HepG2 (cell line): Measurements from ENCODE around the gene GPR25. TPM values are rescaled to one million over a fixed set of nuclear protein-coding genes. Genes with fewer than 3 reads are reported as not detected.
A peak's percentile ranks its signal among the peaks of the same experiment; 100 is the strongest.

Experiments used
- CHD4 ChIP-seq: fragments of 200-600 bp; sonication (generic); IDR thresholded peaks from 2 replicates; pipeline ENCODE4 v1.7.0; 2017; ENCODE audit warnings: mild to moderate bottlenecking, low read length, borderline replicate concordance
- MBNL3 ChIP-seq: fragments of 250-450 bp; sonication (Bioruptor Pico); conservative IDR thresholded peaks from 2 replicates; pipeline ENCODE4 v1.8.0; 2022; ENCODE audit warnings: mild to moderate bottlenecking, inconsistent platforms
- NCOA2 ChIP-seq: sonication (generic); formaldehyde crosslinking; IDR thresholded peaks from 2 replicates; pipeline ENCODE4 v1.8.0; 2022; ENCODE audit warnings: inconsistent platforms
- RFX5 ChIP-seq: IDR thresholded peaks from 2 replicates; pipeline ENCODE4 v1.6.1; 2011; ENCODE audit warnings: low read depth, low read length, improper control_type of control experiment
- SALL1 ChIP-seq: sonication (generic); formaldehyde crosslinking; IDR thresholded peaks from 2 replicates; pipeline ENCODE4 v1.8.0; 2022; ENCODE audit warnings: mild to moderate bottlenecking, missing genetic modification reagents
- ZKSCAN8 ChIP-seq: IDR thresholded peaks from 2 replicates; pipeline ENCODE4 v1.6.1; 2016; ENCODE audit warnings: borderline replicate concordance, missing genetic modification reagents, missing compliant biosample characterization
- ZNF619 ChIP-seq: sonication (generic); formaldehyde crosslinking; IDR thresholded peaks from 2 replicates; pipeline ENCODE4 v1.4.0; 2020; ENCODE audit warnings: mild to moderate bottlenecking, missing genetic modification reagents
- ZNF781 ChIP-seq: sonication (generic); formaldehyde crosslinking; IDR thresholded peaks from 2 replicates; pipeline ENCODE4 v1.5.1; 2020; ENCODE audit warnings: borderline replicate concordance, mild to moderate bottlenecking, missing genetic modification reagents; ENCODE audit errors: not compliant biosample characterization
- ZZZ3 ChIP-seq: sonication (generic); formaldehyde crosslinking; IDR thresholded peaks from 2 replicates; pipeline ENCODE4 v1.4.0; 2020; ENCODE audit warnings: missing genetic modification reagents, mild to moderate bottlenecking, borderline replicate concordance
- polyA plus RNA-seq, 8 experiments: library from polyadenylated mRNA; depleted of rRNA in 3 of 8; stranded (reverse) in 7 of 8; unstranded in 1 of 8; fragments of >200 nt; fragmentation: Illumina TruSeq in 4 of 8; extraction: Trizol in 4 of 8; gene quantifications; 2 replicates each; pipeline versions ENCODE4 v1.2.1 to v1.2.3, GENCODE V29; 2011 to 2016; ENCODE audit warnings: low read depth in 4 of 8, missing spikeins in 1 of 8, mixed read lengths in 1 of 8; ENCODE audit not compliant: insufficient read depth in 1 of 8
- total RNA-seq, 5 experiments: library from RNA; depleted of rRNA; stranded (reverse); fragments of >200 nt; fragmentation: Illumina TruSeq; extraction: Trizol; gene quantifications; 2 replicates each; pipeline ENCODE4 v1.2.3, GENCODE V29; 2016; ENCODE audit warnings: low read depth in 1 of 5
- TF ChIP-seq, protein P1 (sequence below): sonication (generic); formaldehyde crosslinking; conservative IDR thresholded peaks from 2 replicates; pipeline ENCODE4 v1.8.1; 2023; ENCODE audit warnings: missing genetic modification reagents
- TF ChIP-seq, protein P2 (sequence below): sonication (generic); formaldehyde crosslinking; IDR thresholded peaks from 2 replicates; pipeline ENCODE4 v1.4.0; 2020; ENCODE audit warnings: mild to moderate bottlenecking, missing genetic modification reagents, borderline replicate concordance
- TF ChIP-seq, protein P3 (sequence below): sonication (generic); formaldehyde crosslinking; conservative IDR thresholded peaks from 2 replicates; pipeline ENCODE4 v1.8.0; 2022; ENCODE audit warnings: mild to moderate bottlenecking, moderate library complexity, missing genetic modification reagents
- TF ChIP-seq, protein P4 (sequence below): sonication (generic); formaldehyde crosslinking; IDR thresholded peaks from 2 replicates; pipeline ENCODE4 v1.5.1; 2020; ENCODE audit warnings: mild to moderate bottlenecking, missing genetic modification reagents, moderate library complexity

The GPR25 gene
- total and polyA plus RNA-seq, 2 of the 13 experiments (the other 11 are each of a cell fraction or from before 2014, with no cell fraction given) = not detected

DNA sequence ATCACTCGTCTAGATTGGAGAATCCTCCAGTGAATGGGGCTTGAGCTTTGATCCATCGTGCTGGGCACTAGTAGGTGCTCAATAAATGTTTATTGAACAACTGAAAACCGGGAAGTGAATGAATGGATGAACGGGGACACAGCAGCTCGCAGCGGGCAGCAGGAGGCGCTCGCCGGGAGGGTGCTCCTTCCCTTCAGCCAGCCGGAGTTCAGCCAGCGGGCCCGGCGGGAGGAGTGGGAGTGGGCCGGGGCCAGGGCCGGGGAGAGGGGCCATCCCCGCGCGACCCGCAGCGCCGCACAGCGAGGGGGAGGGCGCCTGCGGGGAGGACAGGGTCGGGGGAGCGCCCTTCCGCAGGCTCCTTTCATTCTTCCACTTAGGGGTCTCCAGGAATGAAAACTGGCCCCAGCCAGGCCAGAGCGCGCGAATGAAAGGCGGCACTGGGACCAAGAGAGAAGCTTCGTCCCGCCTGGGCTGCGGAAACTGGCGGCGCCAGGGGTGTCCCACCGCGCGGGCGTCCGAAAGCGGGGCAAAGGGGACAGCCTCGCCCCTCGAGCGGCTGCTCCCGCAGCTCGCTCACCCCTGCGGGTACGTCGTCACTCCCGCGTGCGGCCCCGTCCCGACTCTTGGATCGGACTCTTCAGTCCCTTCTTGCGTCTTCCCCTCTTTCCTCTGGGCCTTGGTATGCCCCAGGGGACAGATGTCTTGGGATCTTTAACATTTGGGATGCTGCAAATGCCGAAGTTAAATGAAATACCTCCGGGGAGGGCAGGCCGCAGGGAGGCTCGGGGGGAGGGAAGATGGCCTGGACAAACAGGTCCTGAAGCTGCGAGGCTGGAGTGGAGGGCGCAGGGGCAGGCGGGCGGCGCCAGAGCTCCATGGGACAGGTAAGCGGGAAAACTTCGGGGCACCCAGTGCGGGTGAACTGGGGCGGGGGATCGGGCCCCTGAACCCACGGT lies 18.3 kb downstream of the GPR25 start (continued):
- TF ChIP-seq ZNF781 (peak; percentile 42), NCOA2 (no peak), SALL1 (peak; percentile 2; the same call in 1 of the 2 replicates), ZZZ3 (CRISPR knock-in tag) (0 out of 2 replicates have a peak, but pooled peaks have one; percentile 9), MBNL3 (CRISPR knock-in tag) (no peak), CHD4 (0 out of 2 replicates have a peak, but pooled peaks have one; percentile 27), RFX5 (no peak), ZKSCAN8 (peak; percentile 98), ZNF619 (CRISPR knock-in tag) (0 out of 2 replicates have a peak, but pooled peaks have one; percentile 45)
- TF ChIP-seq, protein P1, sequence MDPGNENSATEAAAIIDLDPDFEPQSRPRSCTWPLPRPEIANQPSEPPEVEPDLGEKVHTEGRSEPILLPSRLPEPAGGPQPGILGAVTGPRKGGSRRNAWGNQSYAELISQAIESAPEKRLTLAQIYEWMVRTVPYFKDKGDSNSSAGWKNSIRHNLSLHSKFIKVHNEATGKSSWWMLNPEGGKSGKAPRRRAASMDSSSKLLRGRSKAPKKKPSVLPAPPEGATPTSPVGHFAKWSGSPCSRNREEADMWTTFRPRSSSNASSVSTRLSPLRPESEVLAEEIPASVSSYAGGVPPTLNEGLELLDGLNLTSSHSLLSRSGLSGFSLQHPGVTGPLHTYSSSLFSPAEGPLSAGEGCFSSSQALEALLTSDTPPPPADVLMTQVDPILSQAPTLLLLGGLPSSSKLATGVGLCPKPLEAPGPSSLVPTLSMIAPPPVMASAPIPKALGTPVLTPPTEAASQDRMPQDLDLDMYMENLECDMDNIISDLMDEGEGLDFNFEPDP = no peak
- TF ChIP-seq, protein P2, sequence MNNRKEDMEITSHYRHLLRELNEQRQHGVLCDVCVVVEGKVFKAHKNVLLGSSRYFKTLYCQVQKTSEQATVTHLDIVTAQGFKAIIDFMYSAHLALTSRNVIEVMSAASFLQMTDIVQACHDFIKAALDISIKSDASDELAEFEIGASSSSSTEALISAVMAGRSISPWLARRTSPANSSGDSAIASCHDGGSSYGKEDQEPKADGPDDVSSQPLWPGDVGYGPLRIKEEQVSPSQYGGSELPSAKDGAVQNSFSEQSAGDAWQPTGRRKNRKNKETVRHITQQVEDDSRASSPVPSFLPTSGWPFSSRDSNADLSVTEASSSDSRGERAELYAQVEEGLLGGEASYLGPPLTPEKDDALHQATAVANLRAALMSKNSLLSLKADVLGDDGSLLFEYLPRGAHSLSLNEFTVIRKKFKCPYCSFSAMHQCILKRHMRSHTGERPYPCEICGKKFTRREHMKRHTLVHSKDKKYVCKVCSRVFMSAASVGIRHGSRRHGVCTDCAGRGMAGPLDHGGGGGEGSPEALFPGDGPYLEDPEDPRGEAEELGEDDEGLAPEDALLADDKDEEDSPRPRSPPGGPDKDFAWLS (CRISPR knock-in tag) = peak; percentile 82; the same call in 1 of the 2 replicates
- TF ChIP-seq, protein P3, sequence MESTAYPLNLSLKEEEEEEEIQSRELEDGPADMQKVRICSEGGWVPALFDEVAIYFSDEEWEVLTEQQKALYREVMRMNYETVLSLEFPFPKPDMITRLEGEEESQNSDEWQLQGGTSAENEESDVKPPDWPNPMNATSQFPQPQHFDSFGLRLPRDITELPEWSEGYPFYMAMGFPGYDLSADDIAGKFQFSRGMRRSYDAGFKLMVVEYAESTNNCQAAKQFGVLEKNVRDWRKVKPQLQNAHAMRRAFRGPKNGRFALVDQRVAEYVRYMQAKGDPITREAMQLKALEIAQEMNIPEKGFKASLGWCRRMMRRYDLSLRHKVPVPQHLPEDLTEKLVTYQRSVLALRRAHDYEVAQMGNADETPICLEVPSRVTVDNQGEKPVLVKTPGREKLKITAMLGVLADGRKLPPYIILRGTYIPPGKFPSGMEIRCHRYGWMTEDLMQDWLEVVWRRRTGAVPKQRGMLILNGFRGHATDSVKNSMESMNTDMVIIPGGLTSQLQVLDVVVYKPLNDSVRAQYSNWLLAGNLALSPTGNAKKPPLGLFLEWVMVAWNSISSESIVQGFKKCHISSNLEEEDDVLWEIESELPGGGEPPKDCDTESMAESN (CRISPR knock-in tag) = peak; percentile 64
- TF ChIP-seq, protein P4, sequence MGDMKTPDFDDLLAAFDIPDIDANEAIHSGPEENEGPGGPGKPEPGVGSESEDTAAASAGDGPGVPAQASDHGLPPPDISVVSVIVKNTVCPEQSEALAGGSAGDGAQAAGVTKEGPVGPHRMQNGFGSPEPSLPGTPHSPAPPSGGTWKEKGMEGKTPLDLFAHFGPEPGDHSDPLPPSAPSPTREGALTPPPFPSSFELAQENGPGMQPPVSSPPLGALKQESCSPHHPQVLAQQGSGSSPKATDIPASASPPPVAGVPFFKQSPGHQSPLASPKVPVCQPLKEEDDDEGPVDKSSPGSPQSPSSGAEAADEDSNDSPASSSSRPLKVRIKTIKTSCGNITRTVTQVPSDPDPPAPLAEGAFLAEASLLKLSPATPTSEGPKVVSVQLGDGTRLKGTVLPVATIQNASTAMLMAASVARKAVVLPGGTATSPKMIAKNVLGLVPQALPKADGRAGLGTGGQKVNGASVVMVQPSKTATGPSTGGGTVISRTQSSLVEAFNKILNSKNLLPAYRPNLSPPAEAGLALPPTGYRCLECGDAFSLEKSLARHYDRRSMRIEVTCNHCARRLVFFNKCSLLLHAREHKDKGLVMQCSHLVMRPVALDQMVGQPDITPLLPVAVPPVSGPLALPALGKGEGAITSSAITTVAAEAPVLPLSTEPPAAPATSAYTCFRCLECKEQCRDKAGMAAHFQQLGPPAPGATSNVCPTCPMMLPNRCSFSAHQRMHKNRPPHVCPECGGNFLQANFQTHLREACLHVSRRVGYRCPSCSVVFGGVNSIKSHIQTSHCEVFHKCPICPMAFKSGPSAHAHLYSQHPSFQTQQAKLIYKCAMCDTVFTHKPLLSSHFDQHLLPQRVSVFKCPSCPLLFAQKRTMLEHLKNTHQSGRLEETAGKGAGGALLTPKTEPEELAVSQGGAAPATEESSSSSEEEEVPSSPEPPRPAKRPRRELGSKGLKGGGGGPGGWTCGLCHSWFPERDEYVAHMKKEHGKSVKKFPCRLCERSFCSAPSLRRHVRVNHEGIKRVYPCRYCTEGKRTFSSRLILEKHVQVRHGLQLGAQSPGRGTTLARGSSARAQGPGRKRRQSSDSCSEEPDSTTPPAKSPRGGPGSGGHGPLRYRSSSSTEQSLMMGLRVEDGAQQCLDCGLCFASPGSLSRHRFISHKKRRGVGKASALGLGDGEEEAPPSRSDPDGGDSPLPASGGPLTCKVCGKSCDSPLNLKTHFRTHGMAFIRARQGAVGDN (CRISPR knock-in tag) = peak; percentile 83
